ENCODE data around the gene CLIC3.

DNA sequence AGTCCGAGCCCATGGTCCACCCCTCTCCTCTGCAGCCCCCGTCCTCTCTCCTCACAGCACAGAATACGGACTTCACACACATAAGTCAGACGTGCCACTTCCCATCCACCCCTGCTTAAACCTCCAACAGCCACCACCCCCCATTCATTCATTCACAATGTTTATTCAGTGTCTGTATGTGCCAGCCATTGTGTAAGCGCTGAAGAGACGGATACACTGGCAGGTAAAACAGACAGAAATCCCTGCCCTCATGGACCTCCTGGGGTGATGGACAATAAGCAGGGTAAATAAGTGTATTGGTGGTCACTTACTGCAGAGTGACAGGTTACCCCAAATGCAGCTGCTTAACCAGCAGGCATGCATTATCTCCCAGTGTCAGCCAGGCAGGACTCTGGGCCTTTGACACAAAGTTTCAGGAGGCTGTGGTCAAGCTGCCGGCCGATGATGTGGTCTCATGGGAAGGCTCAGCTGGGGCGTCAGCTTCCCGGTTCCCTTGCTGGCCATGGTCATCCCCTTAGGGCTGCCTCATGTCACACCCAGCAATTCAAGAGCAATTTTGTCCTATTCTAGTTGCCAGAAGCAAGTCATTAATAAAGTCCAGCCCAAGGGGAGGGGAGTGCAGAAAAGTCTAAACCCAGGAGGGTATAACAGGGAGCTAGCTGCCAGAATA, 6.0 kb downstream of the CLIC3 start:
- TF ChIP-seq, protein P1, sequence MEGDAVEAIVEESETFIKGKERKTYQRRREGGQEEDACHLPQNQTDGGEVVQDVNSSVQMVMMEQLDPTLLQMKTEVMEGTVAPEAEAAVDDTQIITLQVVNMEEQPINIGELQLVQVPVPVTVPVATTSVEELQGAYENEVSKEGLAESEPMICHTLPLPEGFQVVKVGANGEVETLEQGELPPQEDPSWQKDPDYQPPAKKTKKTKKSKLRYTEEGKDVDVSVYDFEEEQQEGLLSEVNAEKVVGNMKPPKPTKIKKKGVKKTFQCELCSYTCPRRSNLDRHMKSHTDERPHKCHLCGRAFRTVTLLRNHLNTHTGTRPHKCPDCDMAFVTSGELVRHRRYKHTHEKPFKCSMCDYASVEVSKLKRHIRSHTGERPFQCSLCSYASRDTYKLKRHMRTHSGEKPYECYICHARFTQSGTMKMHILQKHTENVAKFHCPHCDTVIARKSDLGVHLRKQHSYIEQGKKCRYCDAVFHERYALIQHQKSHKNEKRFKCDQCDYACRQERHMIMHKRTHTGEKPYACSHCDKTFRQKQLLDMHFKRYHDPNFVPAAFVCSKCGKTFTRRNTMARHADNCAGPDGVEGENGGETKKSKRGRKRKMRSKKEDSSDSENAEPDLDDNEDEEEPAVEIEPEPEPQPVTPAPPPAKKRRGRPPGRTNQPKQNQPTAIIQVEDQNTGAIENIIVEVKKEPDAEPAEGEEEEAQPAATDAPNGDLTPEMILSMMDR (IDR thresholded peaks at IDR 0.05) = no peak
- TF ChIP-seq POLR2A (IDR thresholded peaks at IDR 0.05) = no peak

All from esophagus squamous epithelium (tissue), 4 donors.